GM12874 (cell line): ENCODE measurements around the gene ENTREP3.

ENCODE experiments used
- TF ChIP-seq, protein P1 (sequence below): IDR thresholded peaks from 2 replicates; pipeline ENCODE4 v1.5.1; 2011; ENCODE audit warnings: low read depth, mild to moderate bottlenecking, control low read depth, low read length, moderate library complexity; ENCODE audit not compliant: insufficient read depth

Gene ENTREP3

DNA sequence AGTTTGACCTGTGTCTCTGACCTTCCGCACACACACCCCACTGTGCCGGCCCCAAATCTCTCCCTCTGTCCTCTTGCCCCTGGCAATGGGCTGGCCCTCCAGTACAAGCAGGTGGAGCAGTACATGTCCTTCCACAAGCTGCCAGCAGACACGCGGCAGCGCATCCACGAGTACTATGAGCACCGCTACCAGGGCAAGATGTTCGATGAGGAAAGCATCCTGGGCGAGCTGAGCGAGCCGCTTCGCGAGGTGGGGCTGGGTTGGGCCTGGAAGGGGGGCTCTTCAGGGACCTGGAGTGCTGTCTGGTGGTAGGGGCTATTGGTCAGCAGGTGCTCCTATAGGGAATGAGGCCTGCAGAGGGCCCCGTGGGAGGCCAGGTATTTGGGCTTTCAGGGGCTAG is 29.8 kb upstream of the ENTREP3 start:
- TF ChIP-seq, protein P1, sequence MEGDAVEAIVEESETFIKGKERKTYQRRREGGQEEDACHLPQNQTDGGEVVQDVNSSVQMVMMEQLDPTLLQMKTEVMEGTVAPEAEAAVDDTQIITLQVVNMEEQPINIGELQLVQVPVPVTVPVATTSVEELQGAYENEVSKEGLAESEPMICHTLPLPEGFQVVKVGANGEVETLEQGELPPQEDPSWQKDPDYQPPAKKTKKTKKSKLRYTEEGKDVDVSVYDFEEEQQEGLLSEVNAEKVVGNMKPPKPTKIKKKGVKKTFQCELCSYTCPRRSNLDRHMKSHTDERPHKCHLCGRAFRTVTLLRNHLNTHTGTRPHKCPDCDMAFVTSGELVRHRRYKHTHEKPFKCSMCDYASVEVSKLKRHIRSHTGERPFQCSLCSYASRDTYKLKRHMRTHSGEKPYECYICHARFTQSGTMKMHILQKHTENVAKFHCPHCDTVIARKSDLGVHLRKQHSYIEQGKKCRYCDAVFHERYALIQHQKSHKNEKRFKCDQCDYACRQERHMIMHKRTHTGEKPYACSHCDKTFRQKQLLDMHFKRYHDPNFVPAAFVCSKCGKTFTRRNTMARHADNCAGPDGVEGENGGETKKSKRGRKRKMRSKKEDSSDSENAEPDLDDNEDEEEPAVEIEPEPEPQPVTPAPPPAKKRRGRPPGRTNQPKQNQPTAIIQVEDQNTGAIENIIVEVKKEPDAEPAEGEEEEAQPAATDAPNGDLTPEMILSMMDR, result no peak

DNA sequence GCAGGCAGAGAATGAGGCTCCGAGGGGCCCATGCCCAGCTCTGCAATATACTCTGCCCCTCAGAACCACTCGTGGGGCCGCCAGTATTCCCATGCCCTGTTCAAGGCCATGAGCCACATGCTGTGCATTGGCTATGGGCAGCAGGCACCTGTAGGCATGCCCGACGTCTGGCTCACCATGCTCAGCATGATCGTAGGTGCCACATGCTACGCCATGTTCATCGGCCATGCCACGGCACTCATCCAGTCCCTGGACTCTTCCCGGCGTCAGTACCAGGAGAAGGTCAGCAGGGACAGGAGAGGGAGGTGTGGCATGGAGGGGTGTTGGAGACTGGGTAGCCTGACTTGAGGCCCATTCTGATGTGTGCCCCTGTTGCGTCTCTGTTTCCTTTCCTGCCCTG is 29.2 kb upstream of the ENTREP3 start:
- TF ChIP-seq, protein P1, result no peak

DNA sequence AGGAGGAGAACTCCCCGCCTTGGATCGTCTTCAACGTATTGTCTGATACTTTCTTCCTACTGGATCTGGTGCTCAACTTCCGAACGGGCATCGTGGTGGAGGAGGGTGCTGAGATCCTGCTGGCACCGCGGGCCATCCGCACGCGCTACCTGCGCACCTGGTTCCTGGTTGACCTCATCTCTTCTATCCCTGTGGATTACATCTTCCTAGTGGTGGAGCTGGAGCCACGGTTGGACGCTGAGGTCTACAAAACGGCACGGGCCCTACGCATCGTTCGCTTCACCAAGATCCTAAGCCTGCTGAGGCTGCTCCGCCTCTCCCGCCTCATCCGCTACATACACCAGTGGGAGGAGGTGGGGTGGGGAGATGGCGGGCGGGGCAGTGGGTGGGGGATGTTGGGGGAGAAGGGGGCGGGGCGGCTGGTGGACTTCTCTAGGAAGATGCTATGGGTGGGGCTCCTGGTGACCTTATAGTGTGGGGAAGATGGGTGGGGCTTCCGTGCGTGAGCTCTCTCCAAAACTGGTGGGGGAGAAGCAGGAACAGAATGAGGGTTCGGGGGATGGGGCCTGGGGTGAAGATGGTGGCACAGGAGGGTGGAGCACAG is 27.3 kb upstream of the ENTREP3 start:
- TF ChIP-seq, protein P1, result no peak

DNA sequence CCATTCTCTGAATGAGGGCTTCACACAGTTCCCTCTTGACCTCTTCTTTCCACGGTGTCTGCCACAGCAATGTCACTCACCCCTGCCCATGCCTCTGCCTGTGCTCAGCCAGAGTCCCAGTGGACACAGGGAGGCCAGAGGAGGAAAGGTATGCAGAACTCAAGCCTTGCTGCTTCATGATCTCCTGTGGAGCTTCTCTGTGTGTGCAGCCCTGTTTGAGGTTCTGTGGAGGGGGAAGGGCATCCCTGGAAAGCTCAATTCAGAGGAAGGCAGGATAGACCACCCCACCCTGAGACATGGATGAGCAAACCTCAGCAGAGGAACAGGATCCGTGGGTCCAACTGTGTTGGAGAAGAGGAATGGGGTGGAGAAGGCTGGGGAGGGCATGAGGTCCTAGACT is 24.0 kb upstream of the ENTREP3 start:
- TF ChIP-seq, protein P1, result no peak

DNA sequence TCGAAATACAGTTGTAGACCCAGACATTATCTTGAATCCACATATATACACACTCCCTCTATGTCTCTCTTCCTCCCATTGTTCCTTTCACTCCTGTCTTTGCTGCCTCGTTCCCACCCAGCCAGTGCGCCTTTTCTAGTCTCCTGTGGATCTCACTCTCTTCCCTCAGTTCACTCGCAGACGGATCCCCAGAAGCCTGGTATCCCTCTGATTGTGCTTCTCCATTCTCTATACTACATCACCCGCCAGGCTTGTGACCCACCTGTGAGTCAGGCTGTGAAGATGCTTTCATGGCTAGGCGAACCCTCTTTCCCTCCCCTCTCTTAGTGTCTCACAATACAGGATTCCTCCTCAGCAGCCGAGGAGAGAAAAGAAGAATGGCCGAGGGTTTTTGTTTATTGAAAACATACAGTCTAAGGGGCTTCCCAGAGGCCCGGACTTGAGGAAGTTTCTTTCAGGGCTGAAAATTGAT is 23.4 kb upstream of the ENTREP3 start:
- TF ChIP-seq, protein P1, result no peak

DNA sequence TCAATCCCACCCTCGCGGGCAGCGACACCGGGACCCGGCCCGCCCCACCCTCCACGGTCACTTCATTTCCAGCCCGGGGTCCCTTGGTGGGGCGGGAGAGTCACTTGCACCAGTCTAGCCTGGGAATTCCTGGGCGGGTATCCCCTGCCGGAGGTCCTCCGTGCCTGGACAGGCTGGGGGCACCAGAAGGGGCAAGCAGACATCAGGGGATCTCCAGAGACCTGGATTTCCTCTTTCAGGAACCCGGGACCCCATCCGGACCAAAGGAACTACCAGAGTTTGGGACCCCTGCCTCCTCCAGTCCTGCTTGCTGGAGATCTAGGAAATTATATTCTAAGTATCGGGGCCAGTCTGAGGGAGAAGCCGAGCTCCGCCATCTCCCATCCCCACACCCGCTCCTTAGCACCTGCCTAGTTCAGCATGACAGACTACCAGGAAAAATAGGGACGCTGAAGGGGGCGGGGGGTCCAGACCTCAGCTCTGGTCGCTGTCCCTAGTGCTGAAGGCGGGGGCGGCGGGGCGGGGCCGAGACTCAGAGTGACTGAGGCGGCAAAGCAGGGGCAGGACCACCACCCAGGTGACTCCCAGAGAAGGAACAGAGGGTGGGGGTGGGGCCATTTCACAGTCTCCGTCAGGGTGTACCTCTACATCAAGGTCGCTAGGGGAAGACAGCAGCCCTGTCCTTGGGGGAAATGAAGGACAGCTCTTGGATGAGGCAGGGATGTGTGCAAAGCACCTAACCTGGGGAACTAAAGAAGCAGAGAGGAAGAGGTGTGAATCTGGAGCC is 22.8 kb upstream of the ENTREP3 start:
- TF ChIP-seq, protein P1, result peak; percentile 56

DNA sequence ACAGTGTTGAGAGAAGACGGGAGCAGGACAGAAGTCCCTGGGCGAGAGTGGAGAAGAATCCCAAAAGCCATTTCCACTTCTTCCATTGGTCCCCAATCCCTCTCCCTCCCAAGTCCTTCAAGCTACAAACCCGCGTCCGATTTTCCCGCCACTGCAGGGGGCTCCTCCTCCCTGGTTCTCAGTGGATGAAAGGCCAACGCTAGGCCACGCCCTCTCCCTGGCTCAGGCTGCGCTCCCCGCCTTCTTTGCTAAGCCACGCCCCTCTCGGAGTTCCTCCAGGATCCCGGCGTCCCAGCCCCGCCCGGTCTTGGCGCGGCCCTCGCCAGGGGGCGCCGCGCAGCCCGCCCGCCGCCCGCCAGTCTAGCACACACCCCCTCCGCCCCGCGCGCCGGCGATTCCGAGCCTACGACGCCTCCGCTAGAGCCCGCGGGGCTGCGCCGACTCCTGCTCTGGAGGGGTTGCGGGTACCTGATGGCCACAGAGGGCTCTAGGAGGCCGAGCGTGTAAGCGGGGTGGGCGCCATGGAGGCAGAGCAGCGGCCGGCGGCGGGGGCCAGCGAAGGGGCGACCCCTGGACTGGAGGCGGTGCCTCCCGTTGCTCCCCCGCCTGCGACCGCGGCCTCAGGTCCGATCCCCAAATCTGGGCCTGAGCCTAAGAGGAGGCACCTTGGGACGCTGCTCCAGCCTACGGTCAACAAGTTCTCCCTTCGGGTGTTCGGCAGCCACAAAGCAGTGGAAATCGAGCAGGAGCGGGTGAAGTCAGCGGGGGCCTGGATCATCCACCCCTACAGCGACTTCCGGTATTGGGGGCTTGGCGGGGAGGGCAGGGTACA is 22.0 kb upstream of the ENTREP3 start, which contains the start of gene HCN3:
TSS of gene HCN3 (plus strand) at position 394 of the 832 bp plus-strand sequence. CDS start at position 522, 128 bp downstream.
- TF ChIP-seq, protein P1, result peak; percentile 70
